HepG2 (cell line): Measurements from ENCODE around the gene ERMP1. TPM values are rescaled to one million over a fixed set of nuclear protein-coding genes. Genes with fewer than 3 reads are reported as not detected.

Source experiments
- AKAP8 ChIP-seq: sonication (generic); formaldehyde crosslinking; IDR thresholded peaks from 2 replicates; pipeline ENCODE4 v1.5.1; 2020; ENCODE audit warnings: mild to moderate bottlenecking, missing genetic modification reagents
- ARID4A ChIP-seq: sonication (generic); formaldehyde crosslinking; IDR thresholded peaks from 2 replicates; pipeline ENCODE4 v1.5.0; 2020; ENCODE audit warnings: mild to moderate bottlenecking, missing genetic modification reagents, borderline replicate concordance
- CAMTA2 ChIP-seq: sonication (generic); formaldehyde crosslinking; IDR thresholded peaks from 2 replicates; pipeline ENCODE4 v1.4.0; 2020; ENCODE audit warnings: mild to moderate bottlenecking, missing genetic modification reagents, borderline replicate concordance
- FIP1L1 ChIP-seq: fragments of 200-400 bp; formaldehyde crosslinking; IDR thresholded peaks from 2 replicates; pipeline ENCODE4 v1.6.1; 2018; ENCODE audit warnings: low read depth, mild to moderate bottlenecking, low read length, moderate library complexity, borderline replicate concordance; ENCODE audit not compliant: insufficient read depth
- FOXP1 ChIP-seq, 2 experiments: fragments of 450-650 bp in 1 of 2; IDR thresholded peaks; 2 replicates each; pipeline ENCODE4 v1.6.1; 2017 to 2018; ENCODE audit warnings: antibody characterized with exemption in 1 of 2
- PHF5A ChIP-seq: IDR thresholded peaks from one replicate; pipeline ENCODE4 v1.6.1; 2018; ENCODE audit warnings: low read depth, missing genetic modification reagents; ENCODE audit not compliant: unreplicated experiment
- TCF7L2 ChIP-seq: IDR thresholded peaks from 2 replicates; pipeline ENCODE4 v1.6.1; 2011; ENCODE audit warnings: mild to moderate bottlenecking, low read depth, low read length, moderate library complexity
- ZNF282 ChIP-seq: fragments of 450-650 bp; IDR thresholded peaks from 2 replicates; pipeline ENCODE4 v1.6.1; 2018; ENCODE audit not compliant: partially characterized antibody
- ZNF317 ChIP-seq: sonication (generic); formaldehyde crosslinking; IDR thresholded peaks from 2 replicates; pipeline ENCODE4 v1.5.0; 2020; ENCODE audit warnings: mild to moderate bottlenecking, missing genetic modification reagents
- ZNF691 ChIP-seq: sonication (generic); formaldehyde crosslinking; IDR thresholded peaks from 2 replicates; pipeline ENCODE4 v1.4.0; 2020; ENCODE audit warnings: missing genetic modification reagents, low read depth, mild to moderate bottlenecking, borderline replicate concordance
- ZNF780A ChIP-seq: sonication (generic); formaldehyde crosslinking; IDR thresholded peaks from 2 replicates; pipeline ENCODE4 v1.8.0; 2022; ENCODE audit warnings: mild to moderate bottlenecking, missing genetic modification reagents, moderate library complexity
- polyA plus RNA-seq, 8 experiments: library from polyadenylated mRNA; depleted of rRNA in 3 of 8; stranded (reverse) in 7 of 8; unstranded in 1 of 8; fragments of >200 nt; fragmentation: Illumina TruSeq in 4 of 8; extraction: Trizol in 4 of 8; gene quantifications; 2 replicates each; pipeline versions ENCODE4 v1.2.1 to v1.2.3, GENCODE V29; 2011 to 2016; ENCODE audit warnings: low read depth in 4 of 8, missing spikeins in 1 of 8, mixed read lengths in 1 of 8; ENCODE audit not compliant: insufficient read depth in 1 of 8
- total RNA-seq, 5 experiments: library from RNA; depleted of rRNA; stranded (reverse); fragments of >200 nt; fragmentation: Illumina TruSeq; extraction: Trizol; gene quantifications; 2 replicates each; pipeline ENCODE4 v1.2.3, GENCODE V29; 2016; ENCODE audit warnings: low read depth in 1 of 5
- TF ChIP-seq, protein P1 (sequence below), 2 experiments: fragments of 450-650 bp in 1 of 2; sonication (generic) in 1 of 2; formaldehyde crosslinking in 1 of 2; IDR thresholded peaks; 2 replicates each; pipeline versions ENCODE4 v1.6.1 to v1.8.0; 2016 to 2022; ENCODE audit warnings: antibody characterized with exemption in 1 of 2, mild to moderate bottlenecking in 1 of 2, missing genetic modification reagents in 1 of 2

The ERMP1 gene
- total and polyA plus RNA-seq, 2 of the 13 experiments (the other 11 are each of a cell fraction or from before 2014, with no cell fraction given), result 40.9 to 65.4 TPM

GRCh38 chr9:5805478-5805877 lies 27.4 kb downstream of the ERMP1 start (continued):
- TF ChIP-seq, protein P1, sequence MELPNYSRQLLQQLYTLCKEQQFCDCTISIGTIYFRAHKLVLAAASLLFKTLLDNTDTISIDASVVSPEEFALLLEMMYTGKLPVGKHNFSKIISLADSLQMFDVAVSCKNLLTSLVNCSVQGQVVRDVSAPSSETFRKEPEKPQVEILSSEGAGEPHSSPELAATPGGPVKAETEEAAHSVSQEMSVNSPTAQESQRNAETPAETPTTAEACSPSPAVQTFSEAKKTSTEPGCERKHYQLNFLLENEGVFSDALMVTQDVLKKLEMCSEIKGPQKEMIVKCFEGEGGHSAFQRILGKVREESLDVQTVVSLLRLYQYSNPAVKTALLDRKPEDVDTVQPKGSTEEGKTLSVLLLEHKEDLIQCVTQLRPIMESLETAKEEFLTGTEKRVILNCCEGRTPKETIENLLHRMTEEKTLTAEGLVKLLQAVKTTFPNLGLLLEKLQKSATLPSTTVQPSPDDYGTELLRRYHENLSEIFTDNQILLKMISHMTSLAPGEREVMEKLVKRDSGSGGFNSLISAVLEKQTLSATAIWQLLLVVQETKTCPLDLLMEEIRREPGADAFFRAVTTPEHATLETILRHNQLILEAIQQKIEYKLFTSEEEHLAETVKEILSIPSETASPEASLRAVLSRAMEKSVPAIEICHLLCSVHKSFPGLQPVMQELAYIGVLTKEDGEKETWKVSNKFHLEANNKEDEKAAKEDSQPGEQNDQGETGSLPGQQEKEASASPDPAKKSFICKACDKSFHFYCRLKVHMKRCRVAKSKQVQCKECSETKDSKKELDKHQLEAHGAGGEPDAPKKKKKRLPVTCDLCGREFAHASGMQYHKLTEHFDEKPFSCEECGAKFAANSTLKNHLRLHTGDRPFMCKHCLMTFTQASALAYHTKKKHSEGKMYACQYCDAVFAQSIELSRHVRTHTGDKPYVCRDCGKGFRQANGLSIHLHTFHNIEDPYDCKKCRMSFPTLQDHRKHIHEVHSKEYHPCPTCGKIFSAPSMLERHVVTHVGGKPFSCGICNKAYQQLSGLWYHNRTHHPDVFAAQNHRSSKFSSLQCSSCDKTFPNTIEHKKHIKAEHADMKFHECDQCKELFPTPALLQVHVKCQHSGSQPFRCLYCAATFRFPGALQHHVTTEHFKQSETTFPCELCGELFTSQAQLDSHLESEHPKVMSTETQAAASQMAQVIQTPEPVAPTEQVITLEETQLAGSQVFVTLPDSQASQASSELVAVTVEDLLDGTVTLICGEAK (IDR thresholded peaks at IDR 0.05), result no peak
- TF ChIP-seq, protein P1 (CRISPR knock-in tag; IDR thresholded peaks at IDR 0.05), result no peak
- TF ChIP-seq ZNF317, result no peak
- no peak for TF ChIP-seq FOXP1 (IDR thresholded peaks at IDR 0.05)
- TF ChIP-seq FOXP1 (CRISPR knock-in tag; IDR thresholded peaks at IDR 0.05), result no peak
- no peak for TF ChIP-seq CAMTA2 (CRISPR knock-in tag)
- no peak for TF ChIP-seq ARID4A (CRISPR knock-in tag)
- TF ChIP-seq ZNF691 (CRISPR knock-in tag), result no peak
- no peak for TF ChIP-seq TCF7L2
- no peak for TF ChIP-seq AKAP8 (CRISPR knock-in tag)
- TF ChIP-seq FIP1L1, result no peak
- TF ChIP-seq PHF5A, result no peak
- TF ChIP-seq ZNF282, result no peak
- TF ChIP-seq ZNF780A (CRISPR knock-in tag), result no peak
- TF ChIP-seq, all 625 proteins: peak for 0
